GM21529 (cell line): ENCODE results near the gene KIF27.
A peak's percentile ranks its signal among the peaks of the same experiment; 100 is the strongest.
"Not testable (repeated sequence)": the region's sequence is repeated elsewhere in the genome, so short reads cannot be mapped to it uniquely, and the experiment has no call there.

ENCODE experiments used
- ATAC-seq: cut with Tn5 transposase; IDR thresholded peaks from one replicate; pipeline ENCODE4 v1.9.1; 2021; ENCODE audit not compliant: unreplicated experiment

Gene KIF27

GRCh38 chr9:83920927-83921707 lies at the start of gene KIF27:
KIF27 (minus strand) TSS chr9:83921432; CDS start chr9:83915591, 5,841 bp downstream.
- peak; percentile 96 for ATAC-seq

- no peak for ATAC-seq
Observed at GRCh38 chr9:83969602-83970001, 48.4 kb upstream of the KIF27 start.

- no peak for ATAC-seq
Observed at GRCh38 chr9:83967073-83967472, 45.8 kb upstream of the KIF27 start.

GRCh38 chr9:83966209-83966582 lies 45.0 kb upstream of the KIF27 start:
- no peak for ATAC-seq

GRCh38 chr9:83965350-83966208 lies 44.3 kb upstream of the KIF27 start:
- no peak for ATAC-seq

- no peak for ATAC-seq
Observed at GRCh38 chr9:83964973-83965349, 43.7 kb upstream of the KIF27 start.

- ATAC-seq, result no peak
Observed at GRCh38 chr9:83962165-83962564, 40.9 kb upstream of the KIF27 start.

GRCh38 chr9:83960991-83961390 lies 39.8 kb upstream of the KIF27 start:
- no peak for ATAC-seq

- ATAC-seq, result no peak
Observed at GRCh38 chr9:83959061-83959460, 37.8 kb upstream of the KIF27 start.

- no peak for ATAC-seq
Observed at GRCh38 chr9:83957248-83957513, 35.9 kb upstream of the KIF27 start.

GRCh38 chr9:83956436-83957247 lies 35.4 kb upstream of the KIF27 start:
- peak; percentile 80 for ATAC-seq

- peak; percentile 59 for ATAC-seq
Observed at GRCh38 chr9:83956086-83956435, 34.8 kb upstream of the KIF27 start.

- ATAC-seq, result not testable (repeated sequence)
Observed at GRCh38 chr9:83948096-83948495, 26.9 kb upstream of the KIF27 start.

- no peak for ATAC-seq
Observed at GRCh38 chr9:83940590-83941303, 19.5 kb upstream of the KIF27 start.

GRCh38 chr9:83937861-83938455 lies 16.7 kb upstream of the KIF27 start:
- peak; percentile 52 for ATAC-seq

GRCh38 chr9:83936523-83936922 lies 15.3 kb upstream of the KIF27 start:
- no peak for ATAC-seq

GRCh38 chr9:83935276-83935935 lies 14.2 kb upstream of the KIF27 start:
- ATAC-seq, result no peak

- ATAC-seq, result no peak
Observed at GRCh38 chr9:83934569-83935275, 13.5 kb upstream of the KIF27 start.

- ATAC-seq, result no peak
Observed at GRCh38 chr9:83933790-83934189, 12.6 kb upstream of the KIF27 start.

GRCh38 chr9:83932851-83933250 lies 11.6 kb upstream of the KIF27 start:
- no peak for ATAC-seq
